Brain microvascular endothelial cell (primary cell): ENCODE results near the gene MSRB2.

ENCODE experiments used
- DNase-seq: peaks from one replicate; pipeline ENCODE4 v3.0.0-alpha.2; 2020
- H3K27ac ChIP-seq: fragments of 250-450 bp; sonication (Bioruptor Pico); 2 replicates; pipeline ENCODE4 v1.5.1; 2020; ENCODE audit warnings: mild to moderate bottlenecking, moderate library complexity
- H3K27me3 ChIP-seq: fragments of 250-450 bp; sonication (Bioruptor Pico); replicated peaks from 2 replicates; pipeline ENCODE4 v1.5.1; 2020; ENCODE audit warnings: mild to moderate bottlenecking
- H3K36me3 ChIP-seq: fragments of 250-450 bp; sonication (Bioruptor Pico); replicated peaks from 2 replicates; pipeline ENCODE4 v1.5.1; 2020; ENCODE audit warnings: mild to moderate bottlenecking
- H3K4me3 ChIP-seq: 2 replicates; pipeline ENCODE4 v1.5.1; 2011; ENCODE audit warnings: low read depth, mild to moderate bottlenecking, control low read depth, low read length, moderate library complexity
- CTCF ChIP-seq: IDR thresholded peaks from 2 replicates; pipeline ENCODE4 v1.5.1; 2011; ENCODE audit warnings: low read depth, mild to moderate bottlenecking, moderate library complexity, low read length, control low read depth, inconsistent platforms; ENCODE audit errors: missing control alignments
- in situ Hi-C: cut with HindIII; loops from 2 replicates; pipeline ENCODE4 v1.10.0; 2017; ENCODE audit warnings: low sequenced_read_pairs, low pct_ligation_motif_present

Gene MSRB2

GRCh38 chr10:23099816-23100215 lies 4.4 kb downstream of the MSRB2 start:
- DNase-seq = no peak
- H3K27ac ChIP-seq = no peak overlapping the region
- in situ Hi-C loops = no loop called here
- no peak overlapping the region for H3K4me3 ChIP-seq
- no peaks in the 10 kb centered on the region for H3K36me3 ChIP-seq
- no peaks in the 10 kb centered on the region for H3K27me3 ChIP-seq
- TF ChIP-seq CTCF = no peak

- Histone ChIP-seq H3K27me3 (no peaks in the 10 kb centered on the region), H3K27ac (no peak overlapping the region), H3K36me3 (no peaks in the 10 kb centered on the region), H3K4me3 (no peak overlapping the region)
- DNase-seq = no peak
- in situ Hi-C loops = no loop called here
- no peak for TF ChIP-seq CTCF
Observed at GRCh38 chr10:23100331-23101030, 5.1 kb downstream of the MSRB2 start.

GRCh38 chr10:23106331-23107072 lies 11.1 kb downstream of the MSRB2 start:
- Histone ChIP-seq H3K36me3 (no peaks in the 10 kb centered on the region), H3K4me3 (no peak overlapping the region), H3K27me3 (no peaks in the 10 kb centered on the region), H3K27ac (no peak overlapping the region)
- DNase-seq = no peak
- TF ChIP-seq CTCF = no peak
- in situ Hi-C loops = no loop called here

GRCh38 chr10:23110722-23111516 lies 15.5 kb downstream of the MSRB2 start:
- Histone ChIP-seq H3K27me3 (no peaks in the 10 kb centered on the region), H3K36me3 (no peaks in the 10 kb centered on the region), H3K4me3 (no peak overlapping the region), H3K27ac (no peak overlapping the region)
- no peak for DNase-seq
- no peak for TF ChIP-seq CTCF
- in situ Hi-C loops = no loop called here

GRCh38 chr10:23111517-23112286 lies 16.3 kb downstream of the MSRB2 start:
- DNase-seq = no peak
- Histone ChIP-seq H3K27ac (no peak overlapping the region), H3K4me3 (no peak overlapping the region), H3K27me3 (no peaks in the 10 kb centered on the region), H3K36me3 (no peaks in the 10 kb centered on the region)
- TF ChIP-seq CTCF = no peak
- in situ Hi-C loops = no loop called here
